Activated gamma-delta T cell treated with anti-CD3 and anti-CD28 coated beads, Interleukin-2, amount 50 U/mL, for 16 hours (primary cell): ENCODE results near the gene P3R3URF.
"Not testable (repeated sequence)": the region's sequence is repeated elsewhere in the genome, so short reads cannot be mapped to it uniquely, and the experiment has no call there.

ENCODE experiments used
- DNase-seq: peaks from one replicate; pipeline ENCODE4 v3.0.0-alpha.2; 2020; ENCODE audit warnings: low read depth

P3R3URF gene

DNA sequence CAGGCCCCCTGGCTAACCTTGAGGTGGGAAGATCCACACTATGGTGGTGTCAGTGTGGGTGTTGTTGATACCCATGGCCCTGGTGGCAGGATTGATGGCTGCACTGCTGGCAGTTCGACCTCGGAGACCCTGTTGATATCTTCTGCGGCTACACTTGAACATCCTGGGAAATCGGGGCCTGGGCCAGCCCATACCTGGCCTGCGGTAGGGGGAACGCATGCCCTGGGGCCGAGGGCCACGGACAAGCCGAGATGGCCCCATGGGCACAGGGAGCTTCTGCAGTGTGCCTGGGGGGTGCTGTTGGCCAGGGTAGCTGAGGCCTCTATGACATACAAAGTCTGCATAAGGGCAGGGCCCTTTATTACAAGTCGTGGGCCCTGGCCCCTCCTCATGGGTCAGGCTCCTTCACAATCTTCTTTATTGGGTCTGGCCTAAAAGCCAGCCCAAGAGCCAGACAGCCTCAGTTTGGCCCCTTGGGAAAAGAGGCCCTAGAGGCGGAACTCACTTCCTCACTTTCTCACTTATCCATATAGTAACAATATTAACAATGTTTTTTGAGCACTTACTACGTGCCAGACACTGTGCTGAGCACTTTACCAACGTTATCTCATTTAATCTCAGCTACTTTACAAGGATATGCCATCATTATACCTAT lies at the start of gene P3R3URF:
Gene P3R3URF (minus strand): TSS at position 278 of the 655 bp plus-strand sequence. CDS start 17 bp downstream, at position 261.
- no peak for DNase-seq

DNA sequence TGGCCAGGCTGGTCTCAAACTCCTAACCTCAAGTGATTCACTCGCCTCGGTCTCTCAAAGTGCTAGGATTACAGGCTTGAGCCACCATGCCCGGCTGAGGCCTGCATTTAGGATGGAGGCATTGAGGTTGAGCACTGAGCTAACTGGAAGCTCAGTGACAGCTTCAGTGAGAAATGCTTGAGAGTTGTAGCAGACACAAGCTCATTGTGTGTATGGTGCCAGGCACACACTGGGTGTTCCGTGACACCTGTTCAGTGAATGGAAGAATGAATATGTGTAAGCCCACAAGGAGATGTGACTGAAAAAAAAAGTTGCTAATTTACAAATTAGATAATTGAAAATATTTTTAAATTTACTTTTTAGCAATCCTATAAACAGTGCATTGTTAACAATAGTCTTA lies 48.7 kb upstream of the P3R3URF start:
- no peak for DNase-seq

DNA sequence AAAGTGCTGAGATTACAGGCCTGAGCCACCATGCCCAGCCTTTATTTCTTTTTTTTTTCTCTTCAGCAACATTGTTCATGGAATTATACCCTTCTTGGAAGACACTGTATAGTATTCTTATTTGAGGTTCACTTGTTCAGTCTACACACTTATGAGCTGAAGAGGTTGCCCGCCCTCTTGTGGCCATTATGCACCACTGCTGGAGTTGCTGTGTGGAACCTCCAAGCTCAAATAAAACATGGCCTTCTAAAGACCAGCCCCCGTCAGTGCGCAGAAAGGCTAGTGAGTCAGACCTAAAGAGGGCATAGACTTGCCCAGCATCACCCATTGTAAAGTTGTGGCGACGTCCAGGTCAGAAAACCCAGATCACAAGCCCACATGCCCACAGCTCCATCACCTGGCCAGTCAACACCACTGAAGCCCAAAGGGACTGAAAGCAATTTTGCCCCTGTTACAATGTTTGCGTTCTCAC lies 47.2 kb upstream of the P3R3URF start:
- DNase-seq, result peak; percentile 36

DNA sequence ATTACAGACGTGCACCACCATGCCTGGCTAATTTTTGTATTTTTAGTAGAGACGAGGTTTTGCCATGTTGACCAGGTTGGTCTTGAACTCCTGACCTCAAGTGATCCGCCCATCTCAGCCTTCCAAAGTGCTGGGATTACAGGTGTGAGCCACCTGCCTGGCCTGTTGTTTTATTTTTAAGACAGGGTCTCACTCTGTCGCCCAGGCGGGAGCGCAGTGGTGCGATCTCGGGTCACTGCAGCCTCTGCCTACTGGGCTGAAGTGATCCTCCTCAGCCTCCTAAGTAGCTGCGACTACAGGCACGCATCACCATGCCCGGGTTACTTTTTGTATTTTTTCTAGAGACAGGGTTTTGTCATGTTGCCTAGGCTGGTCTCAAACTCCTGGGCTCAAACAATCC lies 46.8 kb upstream of the P3R3URF start:
- DNase-seq, result not testable (repeated sequence)

DNA sequence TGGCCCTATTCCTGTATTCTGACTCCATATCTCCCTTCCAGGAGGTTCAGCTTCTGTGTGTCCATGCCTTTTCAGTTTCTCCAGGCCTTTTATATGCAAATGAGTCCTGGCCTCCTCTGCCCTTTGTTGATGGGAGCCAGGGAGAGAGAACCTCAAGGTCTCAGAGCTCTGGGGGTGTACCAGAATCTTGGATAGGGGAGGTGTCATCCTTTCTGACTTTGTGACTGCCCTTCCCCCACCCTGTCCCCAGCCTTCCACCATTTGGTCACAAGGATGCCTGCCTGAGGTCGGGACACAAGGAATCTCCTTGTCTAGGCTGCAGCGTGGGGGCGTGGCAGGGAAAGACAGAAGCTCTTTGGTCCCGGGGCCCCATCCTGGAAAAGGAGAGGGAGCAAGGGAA lies 45.5 kb upstream of the P3R3URF start:
- DNase-seq, result no peak

DNA sequence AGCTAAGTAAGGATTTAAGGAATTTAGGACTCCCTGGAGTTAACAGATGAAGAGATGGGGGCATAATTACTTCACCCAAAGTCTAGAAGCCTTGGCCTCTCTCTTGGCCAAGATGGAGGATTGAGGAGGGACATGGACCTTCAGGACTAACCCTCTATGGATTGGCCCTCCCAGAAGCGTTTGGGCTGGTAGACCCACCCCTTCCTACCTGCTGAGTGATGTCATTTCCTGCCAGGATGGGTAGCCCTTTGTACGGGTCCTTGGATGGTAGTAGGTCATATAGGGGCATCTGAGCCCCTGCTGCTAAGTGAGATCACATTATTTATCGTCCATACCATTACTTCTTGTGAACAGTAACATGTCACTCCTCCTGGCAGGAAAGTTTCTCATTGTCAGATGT lies 44.5 kb upstream of the P3R3URF start:
- DNase-seq, result no peak

DNA sequence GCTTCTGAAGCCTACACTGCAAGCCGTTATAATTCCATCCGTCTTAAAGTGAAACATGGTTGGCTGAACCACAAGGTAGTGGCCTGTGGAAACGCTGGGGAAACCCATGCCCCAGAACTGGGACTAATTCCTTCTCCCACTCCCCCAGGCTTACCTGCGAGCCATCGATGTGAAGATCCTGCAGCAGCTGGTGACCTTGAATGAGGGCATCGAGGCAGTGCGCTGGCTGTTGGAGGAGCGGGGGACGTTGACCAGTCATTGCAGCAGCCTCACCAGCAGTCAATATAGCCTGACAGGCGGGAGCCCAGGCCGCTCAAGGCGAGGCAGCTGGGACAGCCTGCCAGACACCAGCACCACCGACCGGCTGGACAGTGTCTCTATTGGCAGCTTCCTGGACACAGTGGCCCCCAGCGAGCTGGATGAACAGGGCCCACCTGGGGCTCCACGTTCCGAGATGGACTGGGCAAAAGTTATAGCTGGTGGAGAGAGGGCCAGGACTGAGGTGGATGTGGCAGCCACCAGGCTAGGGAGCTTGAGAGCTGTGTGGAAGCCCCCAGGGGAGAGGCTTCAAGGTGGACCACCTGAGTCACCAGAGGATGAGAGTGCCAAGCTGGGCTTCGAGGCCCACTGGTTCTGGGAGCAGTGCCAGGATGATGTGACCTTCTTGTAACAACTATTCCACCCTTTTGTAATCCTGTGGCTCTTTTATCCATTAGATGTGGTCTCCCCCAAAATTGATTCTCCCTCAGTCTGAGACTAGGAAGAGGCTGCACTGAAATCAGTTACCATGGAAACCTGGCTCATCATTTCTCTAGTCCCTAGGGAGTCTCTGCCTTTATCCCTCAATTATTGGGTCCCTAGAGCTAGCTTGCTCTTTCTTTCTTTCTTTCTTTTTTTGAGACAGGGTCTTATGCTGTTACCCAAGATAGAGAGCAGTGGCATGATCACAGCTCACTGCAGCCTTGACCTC lies 43.5 kb upstream of the P3R3URF start:
- DNase-seq, result no peak

DNA sequence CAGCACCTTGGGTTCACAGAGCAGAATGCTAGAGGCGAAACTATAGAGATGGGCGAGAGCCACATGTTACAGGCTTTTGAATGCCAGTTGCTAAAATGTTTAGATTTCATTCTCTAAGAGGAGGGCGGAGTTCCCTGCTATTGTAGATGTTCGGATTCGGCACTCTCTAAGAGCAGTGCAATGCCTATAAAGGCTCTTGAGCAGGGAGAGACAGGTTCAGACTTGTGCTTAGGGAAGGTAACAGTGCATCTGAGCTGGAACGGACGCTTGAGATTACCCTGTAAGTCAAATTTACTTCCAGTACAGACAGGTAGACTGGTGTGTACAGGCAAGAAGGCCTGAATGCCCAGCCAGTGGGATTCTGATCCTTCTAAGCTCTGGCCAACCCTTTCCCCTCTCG lies 42.2 kb upstream of the P3R3URF start:
- no peak for DNase-seq

DNA sequence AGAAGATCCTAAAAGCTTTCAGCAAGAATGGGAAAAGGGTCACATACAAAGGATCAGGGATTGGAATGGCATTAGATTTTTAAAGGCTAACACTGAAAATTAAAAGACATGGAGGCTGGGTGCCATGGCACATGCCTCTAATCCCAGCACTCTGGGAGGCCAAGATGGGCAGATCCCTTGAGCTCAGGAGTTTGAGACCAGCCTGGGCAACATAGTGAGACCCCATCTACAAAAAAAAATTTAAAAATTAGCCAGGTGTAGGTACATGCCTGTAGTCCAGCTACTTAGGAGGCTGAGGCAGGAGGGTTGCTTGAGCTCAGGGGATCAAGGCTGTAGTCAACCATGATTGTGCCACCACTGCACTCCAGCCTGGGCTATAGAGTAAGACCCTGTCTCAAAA lies 39.2 kb upstream of the P3R3URF start:
- no peak for DNase-seq

DNA sequence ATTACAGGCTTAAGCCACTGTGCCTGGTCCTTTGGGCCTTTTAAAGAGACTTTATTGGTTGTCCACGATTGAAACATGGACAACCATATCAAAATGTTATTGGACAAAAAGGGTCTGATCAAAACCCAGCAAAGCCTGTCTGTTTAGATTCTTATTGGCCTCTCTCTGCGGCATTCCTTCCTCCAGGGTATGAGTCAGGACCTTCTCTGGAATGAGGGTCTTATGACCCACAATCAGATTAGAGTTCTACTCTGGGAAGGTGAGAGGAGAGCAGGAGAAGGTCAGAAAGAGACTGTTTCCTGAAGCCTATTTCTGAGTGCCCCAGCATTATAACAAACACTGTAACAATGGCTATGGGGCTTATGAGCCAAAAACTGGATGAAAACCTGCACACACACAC lies 34.8 kb upstream of the P3R3URF start:
- no peak for DNase-seq

DNA sequence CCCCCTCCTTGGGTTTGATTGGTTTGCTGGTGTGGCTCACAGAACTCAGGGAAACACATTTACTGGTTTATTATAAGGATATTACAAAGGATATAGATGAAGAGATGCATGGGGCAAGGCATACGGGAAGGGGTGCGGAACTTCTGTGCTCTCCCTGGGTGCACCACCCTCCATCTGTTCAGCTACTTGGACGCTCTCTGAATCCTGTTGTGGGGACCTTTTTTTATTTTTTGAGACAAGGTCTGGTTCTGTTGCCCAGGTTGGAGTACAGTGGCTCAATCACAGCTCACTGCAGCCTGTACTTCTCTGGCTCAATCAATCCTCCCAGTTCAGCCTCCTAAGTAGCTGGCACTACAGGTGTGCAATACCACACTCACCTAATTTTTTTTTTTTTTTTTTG lies 34.3 kb upstream of the P3R3URF start:
- DNase-seq, result no peak

DNA sequence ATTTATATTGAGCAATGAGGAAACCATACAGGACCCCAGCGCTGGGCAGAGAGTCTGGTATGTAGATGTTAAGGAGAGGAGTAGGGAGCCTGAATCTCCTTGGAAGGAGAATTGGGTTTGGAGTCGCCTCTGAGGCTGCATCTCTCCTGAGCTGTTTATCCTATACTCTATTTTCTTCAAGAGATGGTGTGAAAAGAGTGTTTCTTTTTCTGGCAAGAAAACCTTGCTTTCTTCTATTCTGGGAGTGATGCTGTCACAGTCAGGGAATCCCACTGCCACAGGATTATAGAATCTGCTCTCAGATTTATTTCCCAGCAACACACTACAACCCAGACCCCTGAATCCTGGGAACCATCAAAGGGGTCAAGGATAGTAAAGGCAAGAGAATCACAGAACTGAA lies 30.1 kb upstream of the P3R3URF start:
- no peak for DNase-seq

DNA sequence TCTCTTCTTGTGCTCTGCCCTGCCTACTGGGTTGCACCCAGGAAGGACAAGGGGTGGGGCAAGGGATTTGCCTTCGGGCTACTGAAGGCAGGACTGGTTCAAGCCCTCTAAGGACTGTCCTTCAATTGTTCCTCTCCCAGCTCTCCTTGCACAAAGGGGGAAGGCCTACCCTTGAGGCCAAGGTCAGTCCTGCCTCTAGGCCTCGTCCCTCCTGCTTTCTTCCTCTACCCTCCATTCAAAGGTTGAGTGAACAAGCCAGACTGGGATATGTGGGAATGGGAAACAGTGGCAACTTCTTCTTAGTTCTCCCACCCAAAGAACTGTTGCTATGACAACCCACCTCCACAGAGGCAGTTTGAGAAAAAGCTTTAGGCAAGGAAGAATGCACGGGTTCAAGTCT lies 29.5 kb upstream of the P3R3URF start:
- DNase-seq, result no peak

DNA sequence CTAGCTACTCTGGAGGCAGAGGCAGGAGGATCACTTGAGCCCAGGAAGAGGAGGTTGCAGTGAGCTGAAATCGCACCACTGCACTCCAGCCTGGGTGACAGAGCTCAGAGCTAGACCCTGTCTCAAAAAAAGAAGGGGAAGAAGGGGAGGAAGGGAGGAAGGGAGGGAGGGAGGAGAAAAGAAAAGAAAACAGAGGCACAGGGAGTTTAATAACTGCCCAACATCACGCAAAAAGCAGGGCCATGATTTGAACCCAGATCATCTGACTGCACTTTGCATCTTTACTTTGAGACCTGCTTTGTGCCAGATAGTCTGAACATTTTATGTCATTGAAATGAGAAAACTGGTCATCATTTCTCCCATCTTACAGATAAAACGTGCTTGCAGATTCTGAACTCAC lies 28.9 kb upstream of the P3R3URF start:
- DNase-seq, result no peak

DNA sequence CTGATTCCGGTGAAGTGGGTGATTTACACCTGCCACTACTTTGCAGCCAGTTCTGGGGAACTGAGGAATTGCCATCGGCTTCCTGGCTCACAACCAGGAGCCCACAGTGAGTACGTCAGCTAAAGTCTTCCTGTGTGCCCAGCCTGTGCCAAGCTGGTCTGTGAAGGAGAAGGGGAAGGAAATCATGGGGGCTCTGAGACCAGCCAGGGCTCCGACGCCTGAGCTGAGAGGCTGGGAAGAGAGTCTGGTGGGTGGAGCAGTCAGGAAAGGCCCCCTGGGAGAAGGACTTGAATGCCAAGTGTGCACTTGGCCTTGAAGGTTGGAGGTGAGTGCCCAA lies 28.1 kb upstream of the P3R3URF start:
- no peak for DNase-seq

DNA sequence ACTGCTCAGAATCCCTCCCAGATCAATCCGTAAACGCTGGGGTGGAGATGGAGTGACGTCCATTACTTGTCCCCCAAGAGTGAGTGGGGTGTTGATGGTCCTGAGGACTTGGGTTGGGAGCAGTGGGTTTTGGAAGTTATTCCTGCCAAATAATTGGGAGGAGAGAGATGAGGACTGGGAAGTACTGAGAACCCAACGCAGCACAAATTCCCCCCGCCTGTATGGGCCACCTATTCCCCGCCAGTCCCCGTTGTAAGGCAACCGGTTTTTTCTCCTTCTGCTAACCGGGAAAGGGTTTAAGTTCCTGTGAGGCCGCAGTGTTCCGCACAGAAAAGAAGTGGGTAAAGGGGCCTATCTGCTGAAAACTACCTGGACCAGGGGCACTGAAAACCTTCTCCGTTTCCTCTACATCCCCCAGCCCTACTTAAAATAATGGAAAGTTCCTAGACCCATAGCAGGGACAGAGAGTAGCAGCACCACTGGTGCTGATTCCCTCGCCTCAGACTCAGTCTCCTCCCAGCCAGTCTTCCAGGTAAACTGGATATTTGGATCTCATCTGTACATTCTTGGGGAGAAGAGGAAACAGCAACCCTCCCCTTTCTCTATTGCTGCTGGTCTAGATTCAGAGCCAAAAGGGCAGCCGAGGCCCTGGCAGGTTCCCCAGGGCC lies 27.6 kb upstream of the P3R3URF start:
- no peak for DNase-seq

DNA sequence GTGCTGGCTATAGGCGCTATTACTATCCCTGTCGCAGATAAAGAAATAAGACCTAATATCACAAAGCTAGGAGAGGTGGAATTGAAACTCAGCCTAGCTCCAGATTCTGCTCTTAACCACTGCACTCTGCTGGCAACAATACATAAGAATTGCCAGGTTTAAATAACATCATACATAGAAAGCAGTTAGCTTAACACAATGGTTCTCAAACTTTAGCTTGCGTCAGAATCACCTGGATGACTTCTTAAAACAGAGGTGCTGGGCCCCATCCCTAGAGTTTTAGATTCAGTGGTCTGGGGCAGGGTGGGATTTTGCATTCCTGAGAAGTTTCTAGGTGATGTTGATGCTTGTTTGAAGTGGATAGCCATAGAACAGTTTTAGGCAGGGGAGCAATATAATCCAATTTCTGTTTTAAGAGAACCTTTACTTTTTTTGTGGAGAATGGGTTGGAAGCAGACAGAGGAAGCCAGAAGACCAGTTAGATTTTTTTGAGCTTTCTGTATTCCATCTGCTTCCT lies 23.0 kb upstream of the P3R3URF start:
- DNase-seq, result no peak

DNA sequence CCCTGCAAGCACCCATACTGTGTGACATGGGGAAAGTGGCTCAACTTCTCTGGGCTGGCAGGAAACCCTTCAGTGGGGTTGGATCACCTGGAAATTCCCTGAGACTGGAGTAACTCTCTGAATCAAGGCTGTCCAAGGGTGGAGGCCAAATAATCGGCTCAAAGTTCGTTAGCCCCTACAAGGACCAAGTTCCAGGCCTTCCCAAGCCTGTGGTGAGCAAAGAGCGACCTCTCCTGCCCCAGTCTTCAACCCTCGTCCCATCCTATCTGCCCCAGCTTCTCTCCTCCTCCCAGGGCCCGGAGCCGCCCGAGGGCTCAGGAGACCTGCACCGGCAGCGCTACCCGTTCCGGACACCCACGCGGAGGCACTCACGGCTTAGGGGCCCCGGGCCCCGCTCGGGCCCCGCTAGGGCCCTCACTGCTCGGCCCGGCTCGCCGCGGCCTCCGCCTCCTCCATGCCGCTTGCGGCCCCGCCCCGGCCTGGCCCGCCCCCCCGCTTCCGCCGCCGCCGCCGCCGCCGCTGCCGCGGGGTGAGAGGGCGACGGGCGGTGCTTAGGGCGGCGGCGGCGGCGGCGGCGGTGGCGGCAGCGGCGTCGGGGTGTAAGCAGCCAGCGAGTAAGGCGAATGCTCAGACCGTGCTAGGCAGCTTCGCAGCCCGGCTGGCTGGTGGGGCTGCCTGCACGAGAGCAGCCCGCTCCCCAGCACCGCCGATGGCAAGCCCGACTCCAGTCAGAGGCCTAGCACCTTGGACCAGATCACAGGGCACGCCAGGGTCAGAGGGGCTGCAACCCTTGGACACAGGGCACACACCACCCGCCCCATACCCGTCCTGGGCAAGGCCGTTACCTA lies 21.9 kb upstream of the P3R3URF start, which contains the start of gene POMGNT1:
Gene POMGNT1 (minus strand): TSS at position 471 of the 848 bp plus-strand sequence. CDS start 613 bp downstream, outside the sequence.
- peak; percentile 60 for DNase-seq

DNA sequence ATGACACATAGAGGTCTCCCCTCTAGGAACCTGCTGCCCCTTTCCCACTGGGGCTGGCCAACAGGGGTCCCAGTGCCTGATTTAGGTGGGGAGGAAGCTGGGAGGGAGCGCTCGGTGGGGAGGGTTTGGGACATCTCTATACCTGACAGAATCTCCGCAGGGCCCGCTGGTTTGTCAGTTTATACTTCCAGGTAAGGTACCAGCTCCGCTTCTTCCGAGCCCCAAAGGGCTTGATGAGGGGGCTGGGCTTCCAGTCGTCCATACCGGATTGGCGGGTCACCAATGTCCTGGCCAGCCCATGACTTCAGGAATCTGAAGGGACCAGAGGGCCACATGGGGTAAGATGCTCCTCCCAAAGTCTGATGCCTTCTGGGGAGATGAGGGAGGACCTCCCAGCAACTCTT lies 21.3 kb upstream of the P3R3URF start:
- no peak for DNase-seq

DNA sequence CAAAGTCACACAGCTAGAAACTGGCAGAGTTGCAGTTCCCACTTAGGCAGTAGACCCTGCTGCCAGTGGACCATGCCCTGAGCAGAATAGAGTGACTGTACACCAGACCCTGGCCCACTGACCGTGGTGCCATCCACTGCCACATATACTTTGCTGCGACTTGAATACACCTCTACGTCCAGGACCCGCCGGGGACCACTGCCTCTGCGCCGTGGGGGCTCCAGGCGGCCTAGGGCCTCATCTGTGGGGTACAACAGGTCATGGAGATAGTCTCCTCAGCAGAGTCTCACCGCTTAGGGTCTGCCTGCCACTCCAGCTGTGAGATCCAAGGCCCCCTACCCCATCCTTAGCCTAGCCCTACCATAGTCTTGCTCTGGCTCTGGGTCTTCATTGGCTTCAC lies 20.3 kb upstream of the P3R3URF start:
- no peak for DNase-seq

DNA sequence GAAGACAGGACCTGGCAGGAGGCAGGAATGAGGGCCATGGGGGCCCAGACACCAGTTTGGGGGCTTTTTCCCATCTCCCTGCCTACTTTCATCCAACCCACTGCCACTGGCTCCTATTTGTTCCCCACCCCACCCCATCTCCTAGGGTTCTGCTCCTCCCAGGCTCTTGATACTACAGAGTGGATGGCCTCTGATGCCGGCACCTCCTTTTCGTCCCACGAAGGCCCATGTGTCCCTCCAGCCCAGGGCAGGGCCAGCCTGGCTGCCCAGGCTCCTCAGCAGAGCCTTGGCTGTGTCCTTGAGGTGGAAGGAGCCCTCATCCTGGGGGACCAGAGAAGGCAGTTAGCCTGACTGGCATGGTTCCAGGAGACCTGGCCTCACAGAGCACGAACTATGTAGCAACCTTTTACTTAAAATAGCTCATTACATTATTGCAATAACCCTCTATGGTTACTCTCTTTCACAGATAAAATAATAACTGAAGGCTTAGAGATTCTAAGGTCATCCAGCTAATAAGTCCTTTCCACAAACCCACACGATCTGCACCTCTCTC lies 18.4 kb upstream of the P3R3URF start:
- no peak for DNase-seq
